ENCODE measurements around the gene TTL.

GRCh38 chr2:112519506-112519905, 37.5 kb downstream of the TTL start:
- TF ChIP-seq POLR2A (IDR thresholded peaks at IDR 0.05; ENCODE audit: insufficient read depth in 1 of 2, low read depth in 2 of 2, low read length in 2 of 2) (no peak), EP300 (IDR thresholded peaks at IDR 0.05; ENCODE audit: low read depth in 2 of 2, low read length in 2 of 2) (no peak), EP300 (CRISPR knock-in tag; IDR thresholded peaks at IDR 0.05; ENCODE audit: borderline replicate concordance) (no peak), GMEB2 (CRISPR knock-in tag; IDR thresholded peaks at IDR 0.05; ENCODE audit: low read depth) (no peak), ATAD3A (CRISPR knock-in tag; IDR thresholded peaks at IDR 0.05) (no peak), RXRA (CRISPR knock-in tag; IDR thresholded peaks at IDR 0.05) (no peak), ZNF703 (CRISPR knock-in tag; IDR thresholded peaks at IDR 0.05; ENCODE audit: borderline replicate concordance) (no peak), KDM1A (CRISPR knock-in tag; IDR thresholded peaks at IDR 0.05) (no peak), CHD2 (IDR thresholded peaks at IDR 0.05; ENCODE audit: low read depth, low read length) (no peak), GTF3A (CRISPR knock-in tag; conservative IDR thresholded peaks at IDR 0.05) (no peak), BRF2 (CRISPR knock-in tag; IDR thresholded peaks at IDR 0.05) (no peak), ZBTB40 (IDR thresholded peaks at IDR 0.05) (no peak), ZBTB40 (CRISPR knock-in tag; IDR thresholded peaks at IDR 0.05) (no peak)
